HG03025 (cell line): ENCODE measurements around the gene LRCH2.
"Not testable (repeated sequence)": the region's sequence is repeated elsewhere in the genome, so short reads cannot be mapped to it uniquely, and the experiment has no call there.

Source experiments
- ATAC-seq: cut with Tn5 transposase; IDR thresholded peaks from one replicate; pipeline ENCODE4 v1.9.1; 2021; ENCODE audit warnings: mild to moderate bottlenecking, moderate library complexity; ENCODE audit not compliant: unreplicated experiment, low FRiP score

The LRCH2 gene

GRCh38 chrX:115233497-115234455 is at the start of gene LRCH2:
Gene LRCH2 (minus strand): TSS chrX:115234096. CDS start chrX:115234041, 55 bp downstream.
- no peak for ATAC-seq

DNA sequence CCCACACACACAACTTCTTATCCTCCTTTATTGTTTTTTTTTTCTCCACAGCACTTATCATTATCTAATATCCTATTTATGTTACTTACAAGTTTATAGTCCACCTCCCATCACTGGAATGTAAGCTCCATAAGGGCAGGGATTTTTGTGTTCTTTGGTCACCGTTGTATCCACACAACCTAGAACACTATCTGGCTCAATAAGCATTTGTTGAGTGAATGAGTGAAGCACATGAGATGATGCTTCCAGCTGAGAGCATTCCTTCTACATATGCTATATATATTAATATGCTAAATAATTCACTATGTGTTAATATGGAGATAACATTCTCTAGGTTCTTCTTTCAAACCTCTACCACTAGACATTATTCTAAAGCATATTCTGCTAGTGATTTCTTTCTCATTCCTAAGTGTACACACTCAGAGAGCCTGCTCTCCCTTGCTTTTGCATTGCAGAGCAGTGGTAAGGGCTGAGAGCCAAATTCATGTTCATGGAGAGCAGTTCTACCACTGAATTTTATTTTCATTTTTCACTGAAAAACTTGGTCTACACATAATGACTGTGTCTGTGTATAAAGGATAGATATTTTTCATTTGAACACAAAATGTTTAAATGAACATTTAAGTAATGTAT is 35.3 kb upstream of the LRCH2 start:
- ATAC-seq: no peak

DNA sequence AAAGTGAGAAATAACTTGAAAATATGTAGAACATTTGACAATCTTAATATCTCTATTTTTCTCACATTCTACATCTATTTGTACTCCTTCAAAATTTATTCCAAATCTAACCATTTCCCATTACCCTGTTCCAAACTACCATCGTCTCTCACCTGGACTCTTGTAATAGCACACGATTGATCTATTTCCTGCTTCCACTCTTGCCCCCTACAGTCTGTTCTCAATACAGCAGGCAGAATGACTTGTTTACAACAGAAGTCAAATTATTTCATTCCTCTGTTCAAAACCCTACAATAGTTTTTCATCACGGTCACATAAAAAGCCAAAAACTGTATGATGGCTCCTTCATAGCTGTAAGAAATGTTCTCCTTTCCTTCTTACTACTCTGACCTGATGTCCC is 34.5 kb upstream of the LRCH2 start:
- ATAC-seq: no peak

GRCh38 chrX:115266300-115266699 is 32.4 kb upstream of the LRCH2 start:
- no peak for ATAC-seq

GRCh38 chrX:115264009-115264408 is 30.1 kb upstream of the LRCH2 start:
- ATAC-seq: no peak

DNA sequence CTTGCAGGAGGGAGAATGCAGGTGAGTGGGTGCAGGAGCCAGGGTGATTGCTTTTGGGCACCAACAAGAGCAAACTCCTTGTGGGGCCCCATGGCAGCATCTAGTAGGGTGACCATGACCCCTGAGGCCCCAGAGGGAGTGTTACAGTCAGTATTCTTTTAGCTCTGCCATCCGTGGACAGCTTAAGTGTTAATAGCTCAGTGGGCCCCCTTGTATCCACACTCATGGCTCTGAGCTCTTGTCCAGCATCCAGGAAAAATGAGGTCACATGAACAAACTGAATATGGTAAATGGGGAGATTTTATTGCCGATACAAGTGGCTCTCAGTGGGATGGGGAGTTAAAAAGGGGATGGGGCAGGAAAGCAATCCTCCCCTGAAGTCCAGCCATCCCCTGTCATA is 27.3 kb upstream of the LRCH2 start:
- no peak for ATAC-seq

- no peak for ATAC-seq
Measured at GRCh38 chrX:115260330-115260729, 26.4 kb upstream of the LRCH2 start.

GRCh38 chrX:115259238-115259875 is 25.5 kb upstream of the LRCH2 start:
- no peak for ATAC-seq

GRCh38 chrX:115257711-115258110 is 23.8 kb upstream of the LRCH2 start:
- ATAC-seq: no peak

- no peak for ATAC-seq
Measured at GRCh38 chrX:115255003-115255402, 21.1 kb upstream of the LRCH2 start.

GRCh38 chrX:115251458-115252233 is 17.8 kb upstream of the LRCH2 start:
- peak; percentile 63 for ATAC-seq

DNA sequence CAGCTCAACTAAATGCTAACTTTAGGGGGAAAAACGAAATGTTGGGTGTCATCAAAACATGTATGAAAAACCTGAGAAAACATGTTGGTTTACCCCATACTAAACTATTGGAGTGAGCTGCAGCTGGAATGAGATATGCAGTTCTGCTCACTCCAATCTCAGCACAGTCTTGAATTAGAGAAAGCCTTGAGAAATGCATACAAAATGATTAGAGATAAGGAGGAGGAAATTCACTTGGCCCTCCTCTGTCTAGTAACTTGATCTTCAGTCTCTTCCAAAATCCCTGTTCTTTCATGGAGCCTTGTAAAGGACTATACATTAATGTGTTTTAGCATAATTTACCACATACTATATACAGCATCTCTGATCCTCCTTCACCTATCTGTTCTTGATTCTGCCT is 3.2 kb upstream of the LRCH2 start:
- no peak for ATAC-seq

- no peak for ATAC-seq
Measured at GRCh38 chrX:115236560-115236959, 2.7 kb upstream of the LRCH2 start.

- no peak for ATAC-seq
Measured at GRCh38 chrX:115234461-115234860, 565 bp upstream of the LRCH2 start.

GRCh38 chrX:115232933-115233496 is 881 bp downstream of the LRCH2 start:
- no peak for ATAC-seq

DNA sequence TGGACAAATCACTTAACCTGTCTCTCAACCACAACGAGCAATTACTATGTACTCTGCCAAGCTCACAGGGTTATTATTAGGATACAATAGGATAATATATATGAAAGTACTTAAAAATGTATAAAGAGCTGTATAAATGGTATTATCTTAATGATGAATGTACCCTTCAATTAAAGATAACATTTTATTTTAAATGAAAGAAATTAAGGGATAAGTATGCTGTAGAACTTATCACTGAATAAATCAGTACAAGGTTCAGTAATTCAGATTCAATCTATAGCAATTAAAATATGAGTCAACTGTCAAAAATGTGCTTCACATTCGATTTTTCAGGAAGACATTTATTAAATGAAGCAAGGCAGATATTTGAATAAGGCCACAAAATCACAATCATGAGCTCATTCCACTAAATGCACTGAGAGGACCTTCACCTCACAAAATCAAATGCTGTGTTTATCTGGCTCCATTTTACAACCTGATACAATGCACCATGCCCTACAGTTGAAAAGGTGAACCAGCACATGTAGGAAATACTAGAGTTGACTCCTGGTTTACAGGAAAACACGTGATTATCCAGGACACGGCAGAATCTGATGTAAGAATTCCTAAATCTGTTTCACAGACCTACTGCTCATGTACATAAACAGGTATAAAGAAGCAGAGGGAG is 4.4 kb downstream of the LRCH2 start:
- no peak for ATAC-seq

DNA sequence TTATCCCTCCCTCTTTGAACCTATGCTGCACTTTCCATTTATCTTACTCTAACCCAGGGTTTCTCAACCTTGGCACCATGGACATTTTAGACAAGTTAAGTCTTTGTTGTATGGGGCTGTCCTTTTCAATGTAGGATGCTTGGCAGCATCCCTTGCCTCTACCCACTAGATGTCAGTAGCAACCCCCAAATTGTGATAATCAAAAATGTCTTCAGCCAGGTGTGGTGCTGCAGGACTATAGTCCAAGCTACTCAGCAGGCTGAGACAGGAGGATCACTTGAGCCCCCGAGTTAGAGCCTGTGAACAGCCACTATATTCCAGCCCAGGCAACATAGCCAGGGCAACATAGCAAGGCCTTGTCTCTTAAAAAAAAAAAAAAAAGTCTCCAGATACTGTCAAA is 7.0 kb downstream of the LRCH2 start:
- no peak for ATAC-seq

GRCh38 chrX:115217346-115217745 is 16.6 kb downstream of the LRCH2 start:
- not testable (repeated sequence) for ATAC-seq

DNA sequence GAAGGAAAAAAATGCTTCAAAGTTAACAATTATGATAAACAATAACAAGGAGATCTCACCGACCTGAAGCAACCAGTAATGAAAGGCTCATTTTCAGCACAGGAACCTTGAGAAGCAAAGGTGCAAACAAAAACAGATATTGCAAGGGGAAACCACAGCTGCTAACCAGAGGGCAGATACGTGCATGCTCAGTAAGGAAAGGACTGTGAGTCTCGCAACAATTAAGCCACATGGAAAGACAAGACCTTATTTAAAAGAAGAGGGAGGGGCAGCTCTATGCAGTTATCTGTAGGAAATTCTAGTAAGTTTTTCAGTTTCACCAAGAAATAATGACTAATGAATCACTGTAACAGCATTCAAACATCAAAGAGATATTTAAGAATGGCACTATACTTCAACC is 19.3 kb downstream of the LRCH2 start:
- no peak for ATAC-seq

DNA sequence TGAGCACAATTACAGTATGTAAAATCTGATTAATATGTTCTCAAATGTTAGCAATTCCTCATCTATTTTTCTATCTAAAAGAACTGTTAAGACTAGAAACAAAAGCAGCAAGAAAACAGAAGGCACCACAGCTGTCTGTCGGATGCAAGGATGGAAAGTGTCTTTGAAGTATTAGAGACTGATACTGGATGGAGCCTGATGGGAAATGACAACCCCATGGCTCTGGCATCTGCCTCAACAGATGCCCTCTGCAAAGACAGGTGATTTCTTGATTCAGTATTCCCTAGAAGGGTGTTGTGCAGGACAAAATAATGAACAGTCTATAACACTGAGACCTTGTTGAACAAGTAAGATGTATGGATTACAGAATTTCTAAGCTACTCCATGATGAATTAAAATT is 19.7 kb downstream of the LRCH2 start:
- no peak for ATAC-seq
